SW480 (cell line): Measurements from ENCODE around the gene DLK2.
"Not testable (repeated sequence)": the region's sequence is repeated elsewhere in the genome, so short reads cannot be mapped to it uniquely, and the experiment has no call there.

Experiments used
- DNase-seq: peaks from one replicate; pipeline ENCODE4 v3.0.0-alpha.2; 2016; ENCODE audit warnings: low spot score

Gene DLK2

DNA sequence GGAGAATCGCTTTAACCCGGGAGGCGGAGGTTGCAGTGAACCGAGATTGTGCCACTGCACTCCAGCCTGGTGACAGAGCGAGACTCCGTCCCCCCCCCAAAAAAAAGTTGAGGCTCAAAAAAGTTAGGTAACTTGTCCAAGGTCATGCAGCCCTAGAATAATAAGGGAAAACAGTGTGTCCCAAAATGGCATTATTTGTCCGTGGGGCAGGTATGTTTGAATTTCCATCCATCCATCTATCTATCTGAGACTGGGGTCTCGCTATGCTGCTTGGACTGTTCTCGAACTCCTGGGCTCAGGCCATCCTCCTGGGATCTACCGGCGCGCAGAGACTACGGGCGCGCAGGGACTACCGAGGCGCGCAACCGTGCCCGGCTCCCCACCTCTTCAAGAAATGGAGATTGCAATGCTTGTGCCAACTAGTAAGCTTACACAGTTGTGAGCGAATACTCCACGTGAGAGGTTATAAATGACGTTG is 28.4 kb downstream of the DLK2 start:
- no peak for DNase-seq

DNA sequence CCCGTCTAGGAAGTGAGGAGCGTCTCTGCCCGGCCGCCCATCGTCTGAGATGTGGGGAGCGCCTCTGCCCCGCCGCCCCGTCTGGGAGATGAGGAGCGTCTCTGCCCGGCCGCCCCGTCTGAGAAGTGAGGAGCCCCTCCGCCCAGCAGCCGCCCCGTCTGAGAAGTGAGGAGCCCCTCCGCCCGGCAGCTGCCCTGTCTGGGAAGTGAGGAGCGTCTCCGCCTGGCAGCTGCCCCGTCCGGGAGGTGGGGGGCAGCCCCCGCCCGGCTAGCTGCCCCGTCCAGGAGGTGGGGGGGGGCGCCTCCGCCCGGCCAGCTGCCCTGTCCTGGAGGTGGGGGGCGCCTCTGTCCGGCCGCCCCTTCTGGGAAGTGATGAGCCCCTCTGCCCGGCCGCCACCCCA is 30.3 kb downstream of the DLK2 start:
- DNase-seq: not testable (repeated sequence)

DNA sequence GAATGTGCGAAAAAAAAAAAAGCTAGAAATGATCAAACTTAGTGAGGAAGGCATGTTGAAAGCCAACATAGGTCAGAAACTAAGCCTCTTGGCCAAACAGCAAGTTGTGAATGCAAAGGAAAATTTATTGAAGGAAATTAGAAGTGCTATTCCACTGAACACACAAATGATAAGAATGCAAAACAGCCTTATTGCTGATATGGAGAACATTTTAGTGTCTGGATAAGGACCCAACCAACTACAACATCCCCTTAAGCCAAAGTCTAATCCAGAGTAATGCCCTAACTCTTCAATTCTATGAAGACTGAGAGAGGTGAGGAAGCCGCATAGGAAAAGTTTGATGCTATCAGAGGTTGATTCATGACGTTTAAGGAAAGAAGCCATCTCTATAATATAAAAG is 33.5 kb downstream of the DLK2 start:
- no peak for DNase-seq

DNA sequence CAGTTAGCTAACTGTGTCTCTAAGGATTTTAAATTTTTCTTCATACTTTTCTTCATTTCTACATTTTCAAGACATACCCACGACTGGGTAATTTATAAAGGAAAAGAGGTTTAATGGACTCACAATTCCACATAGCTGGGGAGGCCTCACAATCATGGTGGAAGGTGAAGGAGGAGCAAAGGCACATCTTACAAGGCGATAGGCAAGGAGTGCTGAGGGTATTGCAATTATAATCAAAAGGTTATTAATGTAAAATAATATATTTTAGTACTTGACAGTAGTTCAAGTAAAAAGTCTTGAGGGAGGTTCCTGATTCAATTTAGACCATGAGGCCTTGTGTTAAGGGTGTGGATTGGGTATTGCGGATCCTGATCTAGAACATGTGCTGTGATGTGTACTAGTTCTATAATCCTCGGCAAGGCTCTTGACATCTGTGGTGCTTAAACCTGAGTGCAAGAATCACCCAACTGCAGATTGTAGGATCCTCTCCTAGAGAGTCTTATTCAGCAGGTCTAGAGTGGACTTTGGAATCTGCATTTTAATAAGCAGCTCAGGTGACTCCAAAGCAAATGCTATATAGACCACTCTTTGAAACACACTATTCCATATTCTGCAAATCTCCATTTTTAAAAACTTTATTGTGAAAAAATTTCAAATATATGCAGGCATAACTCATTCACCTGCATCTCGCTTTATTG is 35.2 kb downstream of the DLK2 start:
- DNase-seq: no peak

DNA sequence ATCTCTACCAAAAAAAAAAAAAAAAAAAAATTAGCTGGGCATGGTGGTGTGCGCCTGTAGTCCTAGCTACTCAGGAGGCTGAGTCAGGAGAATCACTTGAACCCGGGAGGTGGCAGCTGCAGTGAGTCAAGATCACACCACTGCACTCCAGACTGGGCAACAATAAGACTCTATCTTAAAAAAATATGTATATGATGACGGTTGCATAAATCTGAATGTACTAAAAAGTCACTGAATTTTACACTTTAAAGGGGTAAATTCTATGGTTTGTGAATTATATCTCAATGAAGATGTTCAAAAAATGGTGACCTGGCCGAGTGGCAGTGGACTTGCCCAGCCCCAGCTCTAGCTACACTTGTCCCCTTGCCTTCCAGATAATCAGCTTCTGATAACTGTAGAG is 38.4 kb downstream of the DLK2 start:
- no peak for DNase-seq

DNA sequence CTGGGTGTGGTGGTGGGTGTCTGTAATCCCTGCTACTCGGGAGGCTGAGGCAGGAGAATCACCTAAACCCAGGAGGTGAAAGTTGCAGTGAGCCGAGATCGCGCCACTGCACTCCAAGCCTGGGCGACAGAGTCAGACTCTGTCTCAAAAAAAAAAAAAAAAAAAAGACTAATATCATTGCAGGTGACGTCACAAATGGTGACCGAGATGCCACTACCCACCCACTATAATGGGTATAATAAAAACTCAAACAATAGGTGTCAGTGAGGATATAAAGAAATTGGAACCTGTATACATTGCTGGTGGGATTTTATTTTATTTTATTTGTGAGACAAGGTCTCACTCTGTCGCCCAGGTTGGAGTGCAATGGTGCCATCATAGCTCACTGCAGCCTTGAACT is 40.1 kb downstream of the DLK2 start:
- not testable (repeated sequence) for DNase-seq

DNA sequence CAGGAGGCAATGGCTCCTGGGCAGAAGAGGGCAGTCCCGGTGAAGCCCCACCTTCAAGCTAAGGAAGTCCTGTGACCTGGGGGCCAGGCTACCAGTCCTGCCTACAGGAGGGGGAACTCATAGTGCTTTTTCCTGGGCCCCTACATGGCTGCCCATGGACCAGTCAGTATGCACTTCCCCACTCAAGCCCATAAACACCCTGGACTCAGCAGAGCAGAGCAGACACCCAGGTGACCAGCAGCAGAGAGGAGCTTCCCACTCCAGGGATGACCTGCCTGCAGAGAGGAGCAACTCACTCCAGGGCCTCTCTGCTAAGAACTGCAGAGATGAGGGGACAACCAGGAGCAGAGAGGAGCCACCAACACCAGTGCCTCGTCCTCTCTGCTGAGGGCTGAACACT is 42.3 kb downstream of the DLK2 start:
- no peak for DNase-seq

DNA sequence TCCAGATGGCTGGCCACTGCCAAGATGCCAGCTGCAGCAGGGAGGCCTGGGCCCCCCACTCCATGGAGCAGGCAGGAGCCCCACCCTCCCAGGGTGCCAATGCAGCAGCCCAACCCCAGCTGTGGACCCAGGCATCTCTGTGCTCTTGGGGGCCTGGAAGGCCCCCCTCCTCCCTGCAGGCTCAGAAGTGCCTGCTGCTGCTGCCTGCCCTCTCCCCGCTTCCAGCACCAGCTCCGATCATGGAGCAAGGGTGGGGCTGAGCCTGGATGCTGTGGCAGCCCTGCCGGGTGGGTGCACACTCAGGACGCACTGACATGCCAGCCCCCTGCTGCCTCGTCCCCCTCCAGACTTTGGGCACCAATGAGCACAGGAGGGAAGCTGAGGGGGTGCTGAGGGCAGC is 42.8 kb downstream of the DLK2 start:
- DNase-seq: no peak

DNA sequence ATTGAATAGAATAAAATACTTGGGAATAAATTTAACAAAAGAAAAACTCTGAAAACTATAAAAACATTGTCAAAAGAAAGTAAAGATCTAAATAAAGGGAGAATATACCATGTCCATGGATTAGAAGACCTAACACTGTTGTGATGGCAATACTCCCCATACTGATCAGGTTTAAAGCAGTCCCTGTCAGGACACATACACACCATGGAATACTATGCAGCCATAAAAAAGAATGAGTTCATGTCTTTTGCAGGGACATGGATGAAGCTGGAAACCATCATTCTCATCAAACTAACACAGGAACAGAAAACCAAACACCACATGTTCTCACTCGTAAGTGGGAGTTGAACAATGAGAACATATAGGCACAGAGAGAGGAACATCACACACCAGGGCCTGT is 44.6 kb downstream of the DLK2 start:
- not testable (repeated sequence) for DNase-seq

DNA sequence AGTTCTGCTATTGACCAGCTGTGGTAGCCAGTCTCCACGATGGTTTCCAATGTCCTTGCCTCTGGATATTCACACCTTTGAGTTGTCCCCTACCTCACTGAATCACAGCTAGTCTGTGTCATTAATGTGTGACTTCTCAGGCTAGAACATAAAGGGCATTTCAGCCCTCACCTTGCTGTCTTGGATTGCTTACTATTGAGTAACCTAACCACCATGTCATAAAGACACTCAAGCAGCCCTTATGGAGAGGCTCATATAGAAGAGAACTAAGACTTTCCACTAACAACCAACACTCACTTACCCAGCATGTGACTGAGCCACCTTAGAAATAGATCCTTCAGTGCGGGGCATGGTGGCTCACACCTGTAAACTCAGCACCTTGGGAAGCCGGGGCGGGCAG is 47.1 kb downstream of the DLK2 start:
- DNase-seq: no peak

DNA sequence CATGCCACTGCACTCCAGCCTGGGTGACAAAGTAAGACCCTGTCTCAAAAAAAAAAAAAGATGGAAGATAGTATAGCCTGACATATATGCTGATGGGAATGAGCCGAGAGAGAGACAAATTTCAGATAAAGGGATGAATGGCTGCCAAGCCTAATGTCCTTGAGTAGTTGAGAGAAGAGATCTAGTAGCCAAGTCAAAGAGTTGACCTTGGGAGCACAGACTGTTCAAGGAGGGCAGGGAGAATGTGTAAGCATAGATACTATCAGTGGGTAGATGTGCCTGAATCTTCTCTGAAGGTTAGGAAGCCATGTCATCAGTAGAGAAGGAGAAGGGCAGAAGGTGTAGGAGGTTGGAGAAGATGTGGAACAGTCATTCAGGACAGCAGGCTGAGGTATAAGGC is 48.1 kb downstream of the DLK2 start:
- no peak for DNase-seq

DNA sequence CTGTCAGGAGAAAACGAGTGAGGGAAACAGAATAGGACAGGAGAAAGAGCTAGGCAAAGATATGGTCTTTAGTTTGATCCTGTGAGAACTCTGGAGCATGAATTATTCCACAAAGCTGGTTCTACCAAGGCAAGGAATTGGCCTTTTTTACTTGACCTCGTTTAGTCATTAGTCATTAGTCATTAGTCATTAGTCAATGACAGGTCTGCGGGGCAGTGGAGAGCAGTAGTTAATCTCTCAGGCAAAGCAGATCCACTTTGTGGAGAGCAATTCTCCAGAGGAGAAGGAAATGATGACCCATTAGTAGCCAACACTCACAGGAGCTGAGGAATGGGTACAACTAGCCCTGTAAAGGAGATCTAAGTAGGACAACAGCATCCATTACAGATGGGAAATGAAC is 50.0 kb downstream of the DLK2 start:
- no peak for DNase-seq

DNA sequence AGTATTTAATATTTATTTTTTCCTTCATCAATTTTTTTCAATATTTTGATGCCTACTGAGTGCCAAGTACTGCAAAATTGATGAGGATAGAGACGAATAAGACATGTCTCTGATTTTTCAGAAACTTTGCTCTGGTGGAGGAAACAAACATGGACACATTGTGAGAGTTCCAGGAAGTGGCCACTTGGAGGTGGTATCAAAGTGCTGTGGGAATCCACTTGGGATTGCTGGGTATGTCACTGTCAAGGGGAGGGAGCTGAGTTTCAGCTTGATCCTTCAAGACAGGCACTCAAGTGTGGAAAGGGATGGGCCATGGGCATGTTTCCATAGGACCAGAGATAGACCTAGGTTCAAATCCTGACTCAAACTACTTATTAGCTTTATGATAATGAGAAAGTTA is 52.5 kb downstream of the DLK2 start:
- no peak for DNase-seq

DNA sequence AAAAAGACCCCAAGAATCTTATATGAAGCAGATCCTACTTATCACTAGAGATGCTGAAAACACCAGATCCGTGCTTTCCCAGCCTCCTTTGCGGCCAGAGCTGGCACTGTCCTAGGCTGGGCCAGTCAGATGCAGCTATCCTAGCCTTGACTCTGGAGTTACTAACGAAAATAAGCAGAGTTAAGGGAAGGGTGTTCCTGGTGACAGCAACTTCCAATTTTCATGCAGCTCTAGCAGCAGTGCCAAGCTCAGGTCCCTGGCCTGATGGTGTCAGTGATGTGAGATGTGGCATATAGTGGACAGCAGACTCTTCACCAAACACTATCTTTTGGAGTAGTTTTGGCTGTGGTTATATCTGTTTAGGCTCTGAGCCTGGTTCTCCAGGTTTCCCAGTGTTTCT is 53.6 kb downstream of the DLK2 start:
- no peak for DNase-seq
